Mammary epithelial cell (primary cell): ENCODE measurements around the gene DEPDC5.

Experiments used
- CTCF ChIP-seq, 2 donors: IDR thresholded peaks in 1 of 2; conservative IDR thresholded peaks in 1 of 2; 2 replicates each; pipeline ENCODE4 v1.5.1; 2011 to 2012; ENCODE audit warnings: inconsistent platforms in 2 of 2, low read length in 2 of 2, mild to moderate bottlenecking in 2 of 2, control low read depth in 1 of 2, low read depth in 1 of 2; ENCODE audit not compliant: insufficient read depth in 1 of 2; ENCODE audit errors: extremely low read depth in 1 of 2
- EZH2 ChIP-seq: IDR thresholded peaks from 2 replicates; pipeline ENCODE4 v1.6.1; 2012; ENCODE audit warnings: low read length, inconsistent platforms, borderline replicate concordance

DNA sequence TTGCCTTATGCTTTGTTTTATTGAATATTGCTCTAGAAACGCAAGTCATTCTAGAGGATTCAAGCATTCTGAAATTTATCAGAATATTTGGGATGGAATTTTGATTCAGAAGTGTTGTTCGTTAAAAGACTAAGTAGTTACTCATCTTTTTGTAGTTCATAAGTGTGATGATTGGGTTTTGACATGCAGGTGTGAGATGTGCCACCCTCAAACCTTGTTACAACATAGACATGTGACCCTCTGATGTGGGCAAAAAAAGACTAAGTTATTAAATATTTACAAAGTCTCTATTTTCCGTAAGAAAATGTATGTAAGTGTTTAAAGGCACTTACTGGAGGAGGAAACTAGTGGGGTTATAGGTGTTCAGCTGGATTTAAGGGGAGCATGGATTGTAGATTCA, 199.4 kb downstream of the DEPDC5 start:
- TF ChIP-seq CTCF (conservative IDR thresholded peaks at IDR 0.05 in 1 of 2, IDR thresholded peaks at IDR 0.05 in 1 of 2; ENCODE audit: extremely low read depth in 1 of 2, insufficient read depth in 1 of 2, low read depth in 1 of 2, low read length in 2 of 2) (no peak), EZH2 (no peak)
